Esophagus muscularis mucosa (tissue), 4 donors: ENCODE measurements around the gene MBOAT2. TPM values are rescaled to one million over a fixed set of nuclear protein-coding genes. Genes with fewer than 3 reads are reported as not detected.

Source experiments
- DNase-seq: peaks from one replicate; pipeline ENCODE4 v3.0.0-alpha.2; 2017; ENCODE audit errors: extremely low spot score
- H3K27ac ChIP-seq, 4 donors: fragments of 200-600 bp; sonication (generic); replicated peaks in 1 of 4; 1 replicate in 3 of 4; 2 replicates in 1 of 4; pipeline ENCODE4 v1.5.1; 2016 to 2019; ENCODE audit warnings: mild to moderate bottlenecking in 1 of 4
- H3K27me3 ChIP-seq, 4 donors: fragments of 200-600 bp; sonication (generic); one replicate each; pipeline versions ENCODE4 v1.5.1 to v1.6.0; 2016 to 2019
- H3K36me3 ChIP-seq, 4 donors: fragments of 200-600 bp; sonication (generic); one replicate each; pipeline ENCODE4 v1.5.1; 2016 to 2019
- H3K4me1 ChIP-seq, 4 donors: fragments of 200-600 bp; sonication (generic); one replicate each; pipeline ENCODE4 v1.5.1; 2016 to 2019
- H3K4me3 ChIP-seq, 4 donors: fragments of 200-600 bp; sonication (generic); 1 replicate in 2 of 4; 2 replicates in 2 of 4; pipeline ENCODE4 v1.5.1; 2016 to 2019; ENCODE audit warnings: mild to moderate bottlenecking in 4 of 4, moderate library complexity in 1 of 4
- H3K9me3 ChIP-seq, 4 donors: fragments of 200-600 bp; sonication (generic); 1 replicate in 3 of 4; 2 replicates in 1 of 4; pipeline ENCODE4 v1.5.1; 2016 to 2019
- CTCF ChIP-seq, 3 experiments: fragments of 200-600 bp in 2 of 3; fragments of 450-650 bp in 1 of 3; sonication (generic) in 2 of 3; IDR thresholded peaks; one replicate each; pipeline ENCODE4 v1.5.1; 2017 to 2019; ENCODE audit warnings: antibody characterized with exemption in 3 of 3, mild to moderate bottlenecking in 2 of 3, moderate library complexity in 1 of 3
- EP300 ChIP-seq: sonication (generic); formaldehyde crosslinking; IDR thresholded peaks from one replicate; pipeline ENCODE4 v1.6.1; 2017; ENCODE audit warnings: antibody characterized with exemption
- POLR2A ChIP-seq: fragments of 450-650 bp; IDR thresholded peaks from one replicate; pipeline ENCODE4 v1.6.1; 2017; ENCODE audit warnings: antibody characterized with exemption, moderate library complexity, mild to moderate bottlenecking, low read depth
- POLR2AphosphoS5 ChIP-seq, 2 donors: sonication (generic); formaldehyde crosslinking; IDR thresholded peaks; one replicate each; pipeline ENCODE4 v1.6.1; 2017; ENCODE audit warnings: antibody characterized with exemption in 2 of 2
- WGBS: methylation state at CpG from one replicate; pipeline ENCODE4 v1.1.5; 2018; 5-methylcytosine and 5-hydroxymethylcytosine counted together
- intact Hi-C: fragments of 100-400 bp; cut with DNase I; formaldehyde crosslinking; loops from one replicate; pipeline ENCODE4 v1.15.1; 2023
- total RNA-seq, 4 donors: library from RNA; depleted of rRNA; stranded (reverse); fragments of >200 nt; gene quantifications; one replicate each; pipeline versions ENCODE4 v1.1.0 to v1.2.1, GENCODE V29; 2016

Gene MBOAT2
- total RNA-seq, 4 donors from 2014 or later = 14.1 to 19.9 (median 17.0) TPM

GRCh38 chr2:8848328-8849100 lies 155.0 kb downstream of the MBOAT2 start:
- WGBS = 76% methylated on average over 7 of the region's 7 CpGs
- Histone ChIP-seq H3K9me3 (no peaks in the 10 kb centered on the region), H3K36me3 (no peaks in the 10 kb centered on the region), H3K4me1 (no peaks in the 10 kb centered on the region), H3K27me3 (peaks cover 0 to 9% (median 0%) of the 10 kb centered on the region in 4 donors), H3K4me3 (no peak overlapping the region), H3K27ac (no peak overlapping the region)
- TF ChIP-seq POLR2AphosphoS5 (IDR thresholded peaks at IDR 0.05) = no peak
- no peak for TF ChIP-seq CTCF (IDR thresholded peaks at IDR 0.05)
- no peak for TF ChIP-seq EP300
- no peak for TF ChIP-seq POLR2A
- intact Hi-C loops = no loop called here
- no peak for DNase-seq

GRCh38 chr2:8847400-8847799 lies 156.1 kb downstream of the MBOAT2 start:
- 88% methylated on average over 6 of the region's 6 CpGs for WGBS
- DNase-seq = no peak
- no peaks in the 10 kb centered on the region for H3K4me1 ChIP-seq
- TF ChIP-seq POLR2AphosphoS5 (IDR thresholded peaks at IDR 0.05) = no peak
- TF ChIP-seq POLR2A = no peak
- no peak for TF ChIP-seq CTCF (IDR thresholded peaks at IDR 0.05)
- no peak for TF ChIP-seq EP300
- no peak overlapping the region for H3K27ac ChIP-seq
- no peaks in the 10 kb centered on the region for H3K9me3 ChIP-seq
- no peaks in the 10 kb centered on the region for H3K36me3 ChIP-seq
- H3K4me3 ChIP-seq = no peak overlapping the region
- intact Hi-C loops = no loop called here
- peaks cover 0 to 9% (median 0%) of the 10 kb centered on the region in 4 donors for H3K27me3 ChIP-seq

- Histone ChIP-seq H3K9me3 (no peaks in the 10 kb centered on the region), H3K27ac (no peak overlapping the region), H3K4me1 (peaks cover 4 to 9% (median 6%) of the 10 kb centered on the region in 4 donors), H3K4me3 (no peak overlapping the region), H3K36me3 (no peaks in the 10 kb centered on the region), H3K27me3 (peaks cover 0 to 9% (median 0%) of the 10 kb centered on the region in 4 donors)
- intact Hi-C loops = no loop called here
- TF ChIP-seq POLR2A (no peak), CTCF (IDR thresholded peaks at IDR 0.05) (no peak)
- WGBS = 89% methylated on average over 4 of the region's 4 CpGs
- no peak for DNase-seq
Observed at GRCh38 chr2:8841932-8842331, 161.6 kb downstream of the MBOAT2 start.

GRCh38 chr2:8840475-8841091 lies 162.9 kb downstream of the MBOAT2 start:
- intact Hi-C loops = no loop called here

More at GRCh38 chr2:8840475-8841091, 162.9 kb downstream of the MBOAT2 start:
- H3K27me3 ChIP-seq = peaks cover 0 to 8% (median 0%) of the 10 kb centered on the region in 4 donors
- peaks cover 14 to 19% (median 16%) of the 10 kb centered on the region in 4 donors for H3K4me1 ChIP-seq
- WGBS = 80% methylated on average over 12 of the region's 12 CpGs
- no peaks in the 10 kb centered on the region for H3K9me3 ChIP-seq
- H3K4me3 ChIP-seq = no peak overlapping the region
- TF ChIP-seq POLR2AphosphoS5 (IDR thresholded peaks at IDR 0.05) (no peak), CTCF (IDR thresholded peaks at IDR 0.05) (no peak), EP300 (no peak), POLR2A (no peak)
- no peak for DNase-seq
- H3K36me3 ChIP-seq = no peaks in the 10 kb centered on the region
- no peak overlapping the region for H3K27ac ChIP-seq
